ENCODE data around the gene STN1.

STN1 gene

GRCh38 chr10:103928784-103929183, 10.8 kb upstream of the STN1 start:
- DNase-seq: no peak

GRCh38 chr10:103926722-103927319, 8.8 kb upstream of the STN1 start:
- DNase-seq: no peak

GRCh38 chr10:103925591-103925990, 7.6 kb upstream of the STN1 start:
- no peak for DNase-seq

- no peak for DNase-seq
Measured at GRCh38 chr10:103923502-103923901, 5.5 kb upstream of the STN1 start.

- no peak for DNase-seq
Measured at GRCh38 chr10:103922659-103923058, 4.7 kb upstream of the STN1 start.

GRCh38 chr10:103921750-103922195, 3.8 kb upstream of the STN1 start:
- no peak for DNase-seq

GRCh38 chr10:103921248-103921647, 3.3 kb upstream of the STN1 start:
- no peak for DNase-seq

- no peak for DNase-seq
Measured at GRCh38 chr10:103919648-103920025, 1.7 kb upstream of the STN1 start.

- DNase-seq: no peak
Measured at GRCh38 chr10:103917302-103918052, 507 bp downstream of the STN1 start.

- DNase-seq: no peak
Measured at GRCh38 chr10:103916876-103917275, 1.1 kb downstream of the STN1 start.

GRCh38 chr10:103916254-103916653, 1.7 kb downstream of the STN1 start:
- no peak for DNase-seq

- DNase-seq: no peak
Measured at GRCh38 chr10:103915796-103916195, 2.2 kb downstream of the STN1 start.

- no peak for DNase-seq
Measured at GRCh38 chr10:103912759-103913158, 5.2 kb downstream of the STN1 start.

- DNase-seq: no peak
Measured at GRCh38 chr10:103911021-103911459, 6.9 kb downstream of the STN1 start.

- no peak for DNase-seq
Measured at GRCh38 chr10:103910442-103911012, 7.5 kb downstream of the STN1 start.

- no peak for DNase-seq
Measured at GRCh38 chr10:103905441-103905840, 12.5 kb downstream of the STN1 start.

- DNase-seq: no peak
Measured at GRCh38 chr10:103901299-103901698, 16.7 kb downstream of the STN1 start.

- no peak for DNase-seq
Measured at GRCh38 chr10:103899312-103899711, 18.7 kb downstream of the STN1 start.

GRCh38 chr10:103897241-103897774, 20.7 kb downstream of the STN1 start:
- DNase-seq: no peak

- no peak for DNase-seq
Measured at GRCh38 chr10:103896225-103896624, 21.8 kb downstream of the STN1 start.

GRCh38 chr10:103895411-103896186, 22.4 kb downstream of the STN1 start:
- DNase-seq: no peak

GRCh38 chr10:103894441-103894864, 23.5 kb downstream of the STN1 start:
- no peak for DNase-seq

GRCh38 chr10:103893817-103894216, 24.2 kb downstream of the STN1 start:
- no peak for DNase-seq
